Activated T-cell treated with anti-CD3 and anti-CD28 coated beads, Interleukin-2, amount 50 U/mL, for 1 hour (primary cell): ENCODE measurements around the gene PRKAG2.
"Not testable (repeated sequence)": the region's sequence is repeated elsewhere in the genome, so short reads cannot be mapped to it uniquely, and the experiment has no call there.

Source experiments
- DNase-seq: peaks from one replicate; pipeline ENCODE4 v3.0.0-alpha.2; 2020

The PRKAG2 gene

GRCh38 chr7:151832656-151833055, 44.3 kb downstream of the PRKAG2 start:
- no peak for DNase-seq

GRCh38 chr7:151832138-151832537, 44.8 kb downstream of the PRKAG2 start:
- no peak for DNase-seq

GRCh38 chr7:151831606-151832005, 45.3 kb downstream of the PRKAG2 start:
- DNase-seq: no peak

DNA sequence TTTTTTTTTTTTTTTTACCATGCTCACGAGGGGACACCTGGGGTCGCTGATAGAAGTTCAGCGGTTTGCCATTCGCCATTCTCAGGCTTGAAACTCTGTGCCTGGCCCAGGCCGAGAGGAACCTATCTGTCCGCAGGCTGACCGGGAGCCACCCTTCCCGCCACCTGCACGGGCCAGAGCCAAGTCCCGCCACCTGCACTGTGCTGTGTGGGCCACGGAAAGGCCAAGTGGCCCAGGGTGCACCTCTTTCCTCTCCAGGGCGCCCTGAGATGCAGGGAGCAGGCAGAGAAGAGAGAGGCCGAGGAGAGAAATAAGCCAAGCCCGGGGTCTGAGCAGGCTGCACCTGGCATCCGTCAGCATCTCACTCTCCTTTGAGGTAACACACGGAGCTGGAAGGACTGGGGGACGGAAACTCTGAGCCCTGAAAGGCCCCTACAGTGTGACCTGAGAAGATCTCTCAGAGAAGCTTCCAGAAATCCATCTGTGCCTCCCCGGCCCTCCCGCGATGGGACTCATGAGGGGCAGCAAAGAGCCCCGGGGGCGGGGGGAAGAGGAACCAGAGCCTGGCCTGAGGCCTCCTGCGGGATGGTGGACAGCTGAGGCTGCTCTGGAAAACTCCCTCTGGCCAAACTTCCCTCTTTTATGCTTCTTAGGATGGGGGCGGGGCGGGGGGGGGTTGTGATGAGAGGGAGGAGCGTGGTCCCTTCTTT, 46.6 kb downstream of the PRKAG2 start:
- no peak for DNase-seq

- DNase-seq: no peak
Observed at GRCh38 chr7:151829707-151830106, 47.2 kb downstream of the PRKAG2 start.

DNA sequence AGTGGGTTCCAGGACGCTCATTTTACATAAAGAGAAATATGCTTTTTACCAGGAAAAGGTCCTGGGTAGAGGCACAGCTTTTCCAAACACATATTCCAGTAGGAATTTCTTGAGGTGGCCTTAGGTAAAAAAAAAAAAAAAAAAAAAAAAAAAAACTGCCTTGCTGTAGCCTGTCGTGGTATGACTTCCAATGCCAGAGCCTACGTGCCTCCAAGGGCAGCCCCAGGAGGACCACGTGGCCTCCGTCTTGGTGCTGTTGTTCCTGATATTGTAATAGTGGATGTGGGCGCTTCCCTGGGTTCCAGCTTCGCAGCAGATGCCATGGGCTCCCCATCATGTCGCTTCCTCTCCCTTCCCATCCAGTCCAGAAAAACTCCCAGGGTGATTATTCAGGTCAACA, 49.3 kb downstream of the PRKAG2 start:
- DNase-seq: no peak

GRCh38 chr7:151826316-151826715, 50.6 kb downstream of the PRKAG2 start:
- DNase-seq: not testable (repeated sequence)

DNA sequence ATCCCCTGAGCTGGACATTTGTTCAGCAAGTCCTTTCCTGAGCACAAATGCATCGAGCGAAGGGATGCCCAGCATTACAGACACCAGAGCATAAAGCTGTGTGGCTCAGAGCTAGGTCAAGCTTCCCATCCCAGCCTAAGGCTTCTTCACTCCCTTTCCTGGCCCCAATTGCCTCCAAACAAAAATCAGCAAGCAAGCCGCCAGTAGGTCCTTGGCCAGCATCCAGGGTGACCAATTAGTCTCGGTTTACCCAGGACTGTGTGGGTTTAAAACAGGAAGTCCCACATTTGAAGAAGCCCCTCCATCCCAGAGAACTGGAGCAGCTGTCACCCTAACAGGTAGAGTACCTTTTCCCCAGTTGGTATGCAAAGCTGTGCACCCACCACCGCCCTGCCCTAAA, 51.2 kb downstream of the PRKAG2 start:
- no peak for DNase-seq

DNA sequence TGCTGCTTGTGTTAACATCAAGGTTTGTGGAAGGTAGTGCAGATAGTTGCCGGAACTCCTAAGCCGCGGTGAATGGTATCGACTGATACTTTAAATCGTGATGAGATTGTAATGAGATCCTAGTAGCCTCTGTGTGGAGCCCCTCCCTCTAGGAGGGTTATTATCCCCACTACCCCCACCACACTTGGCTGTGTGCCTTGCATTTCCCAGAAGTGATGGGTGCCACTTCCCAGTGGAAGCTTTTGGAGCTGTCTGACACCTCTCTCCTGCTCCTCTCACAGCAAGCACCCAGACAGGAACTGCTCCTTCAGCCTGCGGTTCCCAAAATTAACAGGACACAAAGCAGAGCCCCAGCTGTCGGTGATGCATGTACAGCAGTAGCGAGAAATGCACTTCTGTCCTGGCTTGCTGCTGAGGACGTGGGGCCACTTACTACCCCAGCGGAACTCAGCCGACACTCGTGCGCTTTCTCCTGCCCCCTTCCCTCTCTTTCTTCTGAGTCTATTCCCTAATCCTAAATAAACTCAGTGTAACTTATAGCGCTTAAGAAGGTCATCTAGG, 52.5 kb downstream of the PRKAG2 start:
- DNase-seq: no peak

GRCh38 chr7:151823566-151824372, 53.1 kb downstream of the PRKAG2 start:
- DNase-seq: no peak

DNA sequence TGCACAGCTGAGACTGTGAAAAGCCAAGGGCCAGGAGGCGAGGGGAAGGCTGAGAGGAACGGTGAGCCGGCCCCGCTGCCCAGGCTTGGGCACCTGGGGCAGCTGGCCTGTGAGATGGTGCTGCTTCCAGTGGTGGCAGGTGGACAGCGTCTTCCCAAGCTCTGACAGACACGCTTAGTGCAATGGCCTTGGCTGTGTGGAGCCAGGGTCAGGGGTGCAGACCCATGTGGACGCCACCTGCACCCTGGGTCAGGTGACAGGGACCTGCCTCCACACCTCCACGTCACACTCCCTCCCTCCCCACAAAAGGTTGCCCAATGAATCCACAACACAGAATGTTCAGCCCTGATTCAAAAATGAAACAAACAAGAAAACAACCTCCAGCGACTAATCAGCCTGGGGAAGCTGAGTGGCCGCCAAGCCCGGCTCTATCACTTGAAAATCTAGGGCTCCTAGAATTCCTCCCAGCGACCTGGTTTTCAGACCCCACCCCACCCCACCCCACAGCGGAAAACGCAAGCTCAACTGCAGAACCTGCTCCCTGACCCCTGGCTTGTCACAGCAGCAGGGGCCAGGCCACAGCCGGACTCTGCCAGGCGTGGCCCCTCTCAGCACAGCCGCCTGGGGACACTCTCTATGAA, 54.3 kb downstream of the PRKAG2 start:
- no peak for DNase-seq

DNA sequence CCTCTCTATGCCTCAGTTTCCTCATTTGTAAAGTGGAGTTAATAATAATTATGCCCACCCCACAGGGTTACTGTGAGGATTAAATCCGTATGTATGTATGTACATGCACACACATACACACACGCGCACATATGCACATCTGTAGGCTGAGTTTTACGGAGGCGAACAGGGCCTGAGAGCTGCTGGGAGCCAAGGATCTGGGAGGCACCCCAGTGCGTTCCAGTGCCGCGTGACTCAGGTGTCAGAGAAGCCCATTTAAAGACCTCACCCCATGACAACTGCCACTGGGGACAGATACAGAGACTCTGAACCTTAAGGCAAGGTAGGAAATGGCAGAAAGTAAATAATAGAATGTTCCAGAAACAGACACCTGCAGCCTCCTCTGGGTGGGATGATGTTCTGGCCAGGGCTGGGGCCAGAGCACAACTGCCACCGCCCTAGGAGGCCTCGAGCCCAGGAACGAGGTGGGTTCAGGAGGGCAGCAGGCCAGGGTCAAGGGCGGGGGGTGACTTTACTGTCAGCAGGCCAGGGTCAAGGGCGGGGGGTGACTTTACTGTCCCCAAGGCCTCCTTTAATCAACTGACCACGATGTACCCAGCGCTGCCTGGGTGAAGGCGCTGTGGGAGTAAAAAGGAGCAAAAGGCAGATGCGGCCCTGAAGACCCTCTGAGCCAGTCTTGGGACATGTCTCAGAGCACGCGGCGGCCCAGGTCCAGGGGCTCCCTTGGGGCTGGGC, 54.9 kb downstream of the PRKAG2 start:
- DNase-seq: no peak

- no peak for DNase-seq
Observed at GRCh38 chr7:151821226-151821625, 55.7 kb downstream of the PRKAG2 start.

DNA sequence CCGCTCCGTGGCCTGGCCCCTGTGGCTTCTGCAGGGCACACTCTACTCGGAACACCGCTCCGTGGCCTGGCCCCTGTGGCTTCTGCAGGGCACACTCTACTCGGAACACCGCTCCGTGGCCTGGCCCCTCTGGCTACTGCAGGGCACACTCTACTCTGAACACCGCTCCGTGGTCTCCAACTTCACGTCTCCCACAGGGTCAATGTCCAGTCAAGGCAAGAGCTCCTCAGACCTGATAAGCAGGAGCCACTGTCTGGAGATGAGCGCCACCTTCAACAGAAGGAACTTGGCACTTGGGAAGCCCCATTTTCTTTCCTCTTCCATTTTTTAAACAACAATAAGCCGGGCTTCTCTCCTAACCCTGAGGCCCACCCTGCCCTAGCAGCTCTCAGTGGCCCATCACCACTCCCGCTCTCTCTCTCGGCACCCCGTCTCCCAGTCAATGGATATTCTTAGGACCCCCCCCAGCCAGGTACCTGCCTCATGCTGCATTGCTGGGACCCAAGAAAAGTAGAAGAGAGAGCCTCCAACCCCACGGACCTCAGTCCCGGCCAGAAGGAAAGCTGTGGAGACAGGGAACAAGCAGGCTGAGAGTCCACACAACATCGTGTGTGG, 56.3 kb downstream of the PRKAG2 start:
- DNase-seq: no peak

- no peak for DNase-seq
Observed at GRCh38 chr7:151819866-151820265, 57.0 kb downstream of the PRKAG2 start.

GRCh38 chr7:151818674-151819519, 58.0 kb downstream of the PRKAG2 start:
- no peak for DNase-seq

- DNase-seq: no peak
Observed at GRCh38 chr7:151817981-151818673, 58.8 kb downstream of the PRKAG2 start.

DNA sequence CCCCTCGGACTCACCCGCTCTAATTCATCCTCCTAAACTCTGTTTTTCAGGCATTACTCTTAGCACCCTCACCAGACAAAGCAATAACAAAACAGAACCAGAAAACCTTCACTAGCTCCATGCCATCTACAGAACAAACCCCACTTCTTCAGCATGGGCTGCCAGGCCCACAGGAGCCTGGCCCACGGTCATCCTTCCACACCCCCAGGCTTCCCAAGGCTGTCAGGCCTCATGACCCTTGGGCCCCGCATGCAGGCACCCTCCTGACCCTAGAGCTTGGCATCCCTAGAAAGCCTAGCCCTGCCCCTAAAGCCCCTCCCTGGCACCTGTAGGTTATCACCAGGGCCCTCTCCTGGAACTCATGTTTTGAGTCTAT, 59.6 kb downstream of the PRKAG2 start:
- DNase-seq: no peak

GRCh38 chr7:151816562-151817314, 60.2 kb downstream of the PRKAG2 start:
- no peak for DNase-seq

- no peak for DNase-seq
Observed at GRCh38 chr7:151815419-151815818, 61.5 kb downstream of the PRKAG2 start.
